ENCODE measurements around the gene RUNX1. TPM values are rescaled to one million over a fixed set of nuclear protein-coding genes. Genes with fewer than 3 reads are reported as not detected.

Gene RUNX1
- total RNA-seq, 1 experiment from 2014 or later = 38.2 TPM

DNA sequence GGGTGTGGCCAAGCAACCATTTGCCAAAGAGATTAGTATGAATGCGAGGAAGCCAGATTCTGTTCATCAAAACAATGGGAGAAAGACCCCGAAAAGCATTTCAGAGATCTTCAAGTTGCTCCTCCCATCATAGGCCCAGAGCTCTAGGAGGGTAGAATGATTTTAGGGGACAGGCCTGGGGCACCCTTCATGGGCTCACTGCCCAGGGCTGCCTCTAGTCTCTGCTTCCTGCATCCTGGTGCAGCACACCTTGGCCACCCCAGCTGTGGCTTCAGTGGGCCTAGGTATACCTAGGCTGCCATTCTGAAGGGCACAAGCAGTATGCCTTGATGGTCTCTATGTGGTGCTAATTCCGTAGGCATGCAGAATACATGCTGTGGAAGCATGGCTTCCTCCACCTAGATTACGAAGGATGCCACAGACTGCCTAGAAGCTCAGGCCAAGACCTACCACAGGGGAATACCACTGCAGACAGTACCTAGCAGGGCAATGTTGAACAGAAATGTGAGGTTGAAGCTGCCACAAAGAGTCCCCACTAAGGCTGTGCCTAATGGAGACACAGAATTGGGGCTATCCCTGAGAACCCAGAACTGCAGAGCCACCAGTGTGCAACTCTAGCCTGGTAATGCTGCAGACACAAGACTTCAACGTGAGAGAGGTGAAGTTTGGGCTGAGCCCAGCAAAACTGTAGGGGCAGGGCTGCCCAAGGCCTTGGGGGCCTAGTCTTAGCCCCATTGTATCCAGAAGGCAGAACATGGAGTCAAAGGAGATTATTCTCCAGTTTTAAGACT is 221.5 kb downstream of the RUNX1 start:
- DNase-seq (ENCODE audit: low spot score) = no peak

- DNase-seq (ENCODE audit: low spot score) = no peak
Observed at GRCh38 chr21:34826836-34827235, 222.3 kb downstream of the RUNX1 start.

- DNase-seq (ENCODE audit: low spot score) = no peak
Observed at GRCh38 chr21:34825948-34826548, 223.1 kb downstream of the RUNX1 start.

DNA sequence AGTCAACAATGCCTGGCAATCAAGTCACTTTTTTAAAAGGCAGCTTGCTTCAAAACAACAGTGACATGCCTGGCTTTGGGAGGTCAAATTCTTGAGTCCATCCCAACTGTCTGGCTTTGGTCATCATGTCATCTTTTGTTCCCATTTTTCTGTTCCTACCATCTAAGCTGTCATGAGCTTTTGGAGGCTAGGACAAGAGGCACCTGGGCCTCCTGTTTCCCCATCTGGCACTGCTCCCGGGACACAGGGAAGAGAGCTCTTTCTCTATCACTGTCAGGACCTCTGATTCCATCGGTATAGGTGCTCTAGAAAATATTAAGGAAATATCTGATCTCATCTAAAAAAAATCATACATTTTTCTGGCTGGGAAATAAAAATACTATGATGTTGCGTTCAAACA is 224.0 kb downstream of the RUNX1 start:
- no peak for DNase-seq (ENCODE audit: low spot score)

- DNase-seq (ENCODE audit: low spot score) = no peak
Observed at GRCh38 chr21:34824314-34824713, 224.8 kb downstream of the RUNX1 start.

GRCh38 chr21:34822942-34823341 is 226.2 kb downstream of the RUNX1 start:
- peak; percentile 56 for DNase-seq (ENCODE audit: low spot score)

DNA sequence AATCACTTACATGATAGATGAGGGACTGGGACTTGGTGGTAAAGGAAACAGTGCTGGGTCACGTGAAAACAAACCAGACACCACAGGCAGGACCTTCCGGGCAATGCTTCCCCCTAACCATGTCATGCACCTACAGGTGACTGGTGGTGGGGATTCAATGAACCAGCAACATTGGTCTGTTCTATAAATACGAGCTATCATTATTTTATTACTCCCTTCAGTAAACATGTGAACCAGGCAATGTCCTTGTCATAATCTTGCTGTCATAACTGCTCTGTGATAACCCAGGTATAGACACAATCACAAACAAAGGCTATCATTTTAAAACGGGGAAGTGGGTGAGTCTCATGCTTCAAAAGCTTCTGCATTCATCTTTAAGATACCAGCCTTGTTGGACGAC is 226.9 kb downstream of the RUNX1 start:
- DNase-seq (ENCODE audit: low spot score) = no peak

DNA sequence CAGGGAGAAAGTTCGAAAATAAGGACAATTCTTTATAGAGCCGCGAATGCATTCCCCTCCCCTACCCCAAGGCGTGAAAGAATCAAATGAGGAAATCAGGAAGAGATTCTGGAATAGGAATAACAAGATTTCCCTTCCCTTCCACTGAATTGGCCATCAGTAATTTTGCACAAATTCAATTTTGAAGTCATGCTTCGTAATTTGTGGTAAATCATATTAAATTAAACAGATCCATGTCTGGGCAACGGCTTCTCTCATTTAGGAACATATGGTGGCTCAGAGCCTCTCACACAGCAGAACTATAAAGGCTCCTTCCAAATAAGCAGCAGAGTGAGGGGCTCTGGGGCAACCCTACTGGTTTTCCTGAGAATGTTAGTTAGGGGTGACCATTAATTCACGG is 227.4 kb downstream of the RUNX1 start:
- DNase-seq (ENCODE audit: low spot score) = no peak

DNA sequence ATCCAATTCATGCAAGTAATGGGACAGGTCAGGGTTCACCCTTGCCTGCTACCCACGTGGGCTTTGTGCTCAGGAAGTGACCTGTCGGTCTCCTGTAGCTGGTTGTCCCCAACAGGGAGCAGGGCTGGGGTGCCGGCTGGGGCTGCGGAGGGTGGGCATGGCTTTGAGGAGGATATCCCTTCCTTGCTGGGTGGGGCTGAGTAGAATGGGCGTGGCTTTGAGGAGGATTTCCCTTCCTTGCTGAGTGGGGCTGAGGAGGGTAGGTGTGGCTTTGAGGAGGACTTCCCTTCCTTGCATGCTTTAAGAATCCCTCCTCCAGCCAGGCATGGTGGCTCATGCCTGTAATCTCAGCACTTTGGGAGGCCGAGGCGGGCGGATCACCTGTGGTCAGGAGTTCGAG is 229.1 kb downstream of the RUNX1 start:
- DNase-seq (ENCODE audit: low spot score) = no peak

DNA sequence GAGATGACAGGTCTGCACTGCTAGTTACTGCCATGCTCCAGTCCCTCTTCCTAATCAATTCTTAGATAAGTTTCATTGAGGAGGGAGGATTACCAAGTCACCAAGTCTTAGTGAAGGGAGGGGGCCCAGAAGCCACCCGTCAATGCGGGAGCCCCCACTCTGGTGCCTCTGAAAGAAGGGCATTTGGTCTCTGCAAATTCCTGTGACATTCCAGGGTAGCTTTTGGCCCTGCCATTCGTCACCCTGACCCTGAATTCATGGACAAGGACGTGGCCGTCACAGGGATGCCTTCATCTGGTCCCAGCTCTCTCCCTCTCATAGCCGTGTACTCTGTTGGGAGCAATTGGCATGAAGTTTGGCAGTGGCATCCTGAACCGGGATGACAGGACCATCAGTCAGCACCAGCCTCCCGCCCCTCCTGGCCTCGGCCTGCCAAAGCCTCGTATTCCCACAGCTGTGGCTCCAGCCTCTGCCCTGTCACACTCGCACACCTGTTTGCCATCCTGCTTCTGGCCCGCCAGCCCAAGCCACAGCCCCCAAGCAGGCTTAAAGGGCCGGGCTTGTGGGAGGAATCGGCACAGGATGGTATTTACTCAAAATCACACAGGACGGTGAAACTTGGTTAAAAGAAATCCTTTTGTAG is 229.6 kb downstream of the RUNX1 start:
- DNase-seq (ENCODE audit: low spot score) = no peak

- DNase-seq (ENCODE audit: low spot score) = no peak
Observed at GRCh38 chr21:34818662-34819158, 230.4 kb downstream of the RUNX1 start.

DNA sequence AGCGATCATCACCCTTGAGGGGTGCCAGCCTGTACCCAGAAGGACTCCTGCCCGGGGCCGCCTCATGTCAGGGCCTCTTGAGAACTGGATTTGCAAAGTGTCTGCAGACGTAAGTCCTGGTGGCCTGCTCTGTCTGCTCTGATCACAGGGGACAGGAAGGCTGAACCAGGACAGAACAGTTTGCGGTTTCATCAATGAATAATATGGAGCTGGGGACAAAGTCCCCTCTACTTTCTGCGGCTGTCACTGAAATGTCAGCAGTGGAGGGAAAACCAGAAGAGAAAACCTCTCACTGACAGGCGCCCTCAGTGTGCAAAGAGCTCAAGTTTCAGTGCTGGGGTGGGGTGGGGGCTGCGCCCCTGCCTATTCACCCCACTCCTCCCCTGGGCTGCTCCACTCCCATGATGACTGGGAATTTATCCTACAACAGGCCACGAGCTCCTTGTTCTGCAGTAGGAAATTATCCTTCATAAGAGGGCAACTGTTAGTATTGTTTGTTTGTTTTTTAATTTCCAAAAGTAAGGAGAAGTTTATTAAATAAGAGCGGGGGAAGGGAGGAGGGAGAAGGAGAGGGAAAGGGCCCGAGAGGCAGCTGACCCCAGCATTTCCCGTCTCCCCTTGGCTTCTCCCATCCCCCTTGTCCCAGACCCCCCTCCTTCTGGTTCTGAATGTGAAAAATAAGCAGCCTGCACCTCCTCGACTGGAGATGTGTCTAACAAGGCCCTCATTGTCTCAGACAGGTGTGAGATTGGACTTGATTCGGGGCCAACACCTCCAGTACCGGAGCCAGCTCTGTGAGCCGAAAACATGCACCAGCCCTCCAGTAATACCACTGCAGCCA is 231.1 kb downstream of the RUNX1 start:
- DNase-seq (ENCODE audit: low spot score) = no peak

DNA sequence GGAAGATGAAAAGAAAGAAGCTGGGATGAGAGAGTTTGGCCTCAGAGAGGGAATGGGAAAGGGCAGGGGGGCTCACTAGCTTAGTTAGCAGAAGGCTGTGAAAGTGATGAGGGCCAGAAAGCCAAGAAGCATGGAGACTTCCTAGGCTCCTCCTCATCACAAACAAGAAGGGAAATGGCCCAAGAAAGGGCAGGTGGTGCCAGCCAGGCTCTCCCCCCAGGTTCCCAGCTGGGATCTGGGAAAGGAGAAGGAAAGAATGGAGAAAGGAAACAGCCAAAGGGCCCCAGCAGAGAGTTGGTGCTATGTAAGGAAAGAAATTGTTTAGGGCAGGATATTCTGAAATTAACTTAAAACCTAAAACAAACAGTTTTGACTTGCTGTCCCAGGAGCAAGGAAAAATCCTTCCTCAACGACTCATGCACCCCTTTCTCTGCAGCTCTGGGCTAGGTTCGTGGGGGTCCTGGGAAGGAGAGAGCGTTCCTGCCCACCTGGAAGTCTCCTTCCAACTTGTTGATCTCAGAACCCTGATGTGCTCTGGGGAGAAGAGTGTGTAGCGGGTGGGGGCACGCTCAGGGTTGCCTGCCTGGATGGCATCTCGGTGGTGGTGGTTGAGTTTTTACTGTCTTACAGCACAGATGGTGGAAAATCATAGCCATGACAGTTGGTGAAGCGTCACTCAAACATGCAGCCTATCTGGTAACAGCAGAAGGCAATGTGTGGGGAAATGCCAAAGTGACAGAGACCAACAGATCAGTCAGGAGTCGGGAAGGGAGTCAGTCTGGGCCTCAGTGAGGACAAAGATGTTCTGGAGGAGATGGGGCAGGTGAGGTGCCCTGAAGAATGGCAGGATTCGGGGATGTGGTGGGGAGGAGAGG is 233.0 kb downstream of the RUNX1 start:
- no peak for DNase-seq (ENCODE audit: low spot score)

DNA sequence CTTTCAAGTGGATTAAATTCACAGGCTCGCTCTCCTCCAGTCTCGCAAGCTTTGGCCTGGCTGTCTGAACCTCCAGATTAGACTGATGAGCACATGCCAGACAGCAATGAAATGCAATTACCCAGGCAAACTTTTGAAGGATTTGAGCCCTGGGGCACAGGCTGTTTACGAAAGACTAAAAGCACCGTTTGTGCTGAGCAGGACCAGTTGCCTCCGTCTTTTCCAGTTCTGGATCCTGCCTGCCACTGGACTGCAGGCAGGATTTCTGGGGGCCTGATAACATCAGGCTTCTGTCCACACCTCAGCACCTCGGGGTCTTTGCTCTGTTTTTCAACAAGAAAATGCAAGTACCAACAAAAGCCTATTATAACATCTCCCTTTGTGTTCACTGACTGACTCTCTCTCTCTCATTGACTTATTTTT is 234.6 kb downstream of the RUNX1 start:
- no peak for DNase-seq (ENCODE audit: low spot score)

- DNase-seq (ENCODE audit: low spot score) = peak; percentile 92
Observed at GRCh38 chr21:34813266-34813894, 235.7 kb downstream of the RUNX1 start.

GRCh38 chr21:34812504-34813265 is 236.4 kb downstream of the RUNX1 start:
- peak; percentile 64 for DNase-seq (ENCODE audit: low spot score)

DNA sequence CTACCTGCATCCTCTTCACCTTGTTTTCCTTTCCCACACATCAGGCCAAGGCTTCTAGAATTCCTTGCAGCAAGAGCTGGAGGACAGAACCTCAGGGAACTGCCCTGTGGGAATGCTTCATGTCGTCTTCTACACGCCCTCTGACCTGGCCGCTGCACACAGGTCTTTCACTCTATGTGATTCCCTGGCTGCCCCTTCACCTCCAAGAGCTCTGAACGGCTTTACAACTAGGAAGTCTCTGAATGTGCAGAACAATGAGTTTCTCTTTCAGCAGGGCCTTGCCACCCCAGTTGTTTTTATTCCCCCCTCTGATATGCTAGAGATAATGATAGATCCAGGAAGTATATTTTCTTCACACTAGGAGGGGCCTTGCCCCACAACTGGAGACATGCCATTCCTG is 237.7 kb downstream of the RUNX1 start:
- DNase-seq (ENCODE audit: low spot score) = no peak

DNA sequence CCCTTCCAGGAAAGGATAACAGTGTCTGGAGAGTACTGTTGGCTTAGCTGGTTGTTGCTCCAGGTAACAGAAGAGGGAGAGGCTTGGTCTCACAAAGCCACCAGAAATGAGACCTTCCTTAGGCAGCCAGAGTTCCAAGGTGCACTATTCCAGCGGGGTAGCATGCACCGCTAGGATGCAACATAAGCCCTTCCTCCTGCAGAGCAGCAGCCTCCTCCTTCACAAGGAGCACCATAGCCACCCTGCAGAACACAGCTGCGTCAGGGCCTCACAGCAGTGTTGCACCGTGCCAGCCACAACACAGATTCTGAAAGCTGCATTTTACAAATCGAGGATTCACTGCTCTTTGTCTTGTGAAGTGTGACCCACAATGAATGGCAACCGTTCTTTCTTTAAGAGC is 238.3 kb downstream of the RUNX1 start:
- no peak for DNase-seq (ENCODE audit: low spot score)

GRCh38 chr21:34809822-34810221 is 239.3 kb downstream of the RUNX1 start:
- no peak for DNase-seq (ENCODE audit: low spot score)

All from A172 (cell line).